AG09309 (cell line): Measurements from ENCODE around the gene TLE1.
"Not testable (repeated sequence)": the region's sequence is repeated elsewhere in the genome, so short reads cannot be mapped to it uniquely, and the experiment has no call there.

Source experiments
- DNase-seq: peaks from one replicate; pipeline ENCODE4 v3.0.0-alpha.2; 2010; ENCODE audit warnings: low read depth
- H3K4me3 ChIP-seq: 2 replicates; pipeline ENCODE4 v1.5.1; 2011; ENCODE audit warnings: mild to moderate bottlenecking, low read depth, low read length, moderate library complexity; ENCODE audit not compliant: control insufficient read depth
- CTCF ChIP-seq: IDR thresholded peaks from 2 replicates; pipeline ENCODE4 v1.5.1; 2011; ENCODE audit warnings: mild to moderate bottlenecking, low read depth, low read length, inconsistent platforms; ENCODE audit not compliant: insufficient read depth, control insufficient read depth; ENCODE audit errors: missing control alignments

TLE1 gene

GRCh38 chr9:81596679-81597418, 92.5 kb downstream of the TLE1 start:
- no peak overlapping the region for H3K4me3 ChIP-seq
- DNase-seq: no peak
- TF ChIP-seq CTCF: no peak

GRCh38 chr9:81595887-81596543, 93.3 kb downstream of the TLE1 start:
- DNase-seq: no peak
- no peak for TF ChIP-seq CTCF
- H3K4me3 ChIP-seq: no peak overlapping the region

DNA sequence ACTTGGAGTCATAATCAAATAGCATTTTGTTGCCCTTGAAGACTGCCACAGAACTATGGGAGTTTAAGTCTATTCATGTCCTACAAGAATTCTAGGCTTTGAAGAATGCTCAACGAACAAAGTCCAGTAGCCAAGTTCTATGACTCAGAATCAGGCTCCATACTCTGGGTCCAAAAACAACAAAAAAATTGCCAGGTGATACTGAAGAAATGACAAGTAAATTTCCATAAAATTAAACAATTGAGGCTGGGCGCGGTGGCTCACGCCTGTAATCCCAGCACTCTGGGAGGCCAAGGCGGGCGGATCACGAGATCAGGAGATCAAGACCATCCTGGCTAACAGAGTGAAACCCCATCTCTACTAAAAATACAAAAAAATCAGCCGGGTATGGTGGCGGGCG, 94.1 kb downstream of the TLE1 start:
- not testable (repeated sequence) for DNase-seq, H3K4me3 ChIP-seq

GRCh38 chr9:81594415-81594814, 94.9 kb downstream of the TLE1 start:
- H3K4me3 ChIP-seq: no peak overlapping the region
- no peak for TF ChIP-seq CTCF
- no peak for DNase-seq

DNA sequence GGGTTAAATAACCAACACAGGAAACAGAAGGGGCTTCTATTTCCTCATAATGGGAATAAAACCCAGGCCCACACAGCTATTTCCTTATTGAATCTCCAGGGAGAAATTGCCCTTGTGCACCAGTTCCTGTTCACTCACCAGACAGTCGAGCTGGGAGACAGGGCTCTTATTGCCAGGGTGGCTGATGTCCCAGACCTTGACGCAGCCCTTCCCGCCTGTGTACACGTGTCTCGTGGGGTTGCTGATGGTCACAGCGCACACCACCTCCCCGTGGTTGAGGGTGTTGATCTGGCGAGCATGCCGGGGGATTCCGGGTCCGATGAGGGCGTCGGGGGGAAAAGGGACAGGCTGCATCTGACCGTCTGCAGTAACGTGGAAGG, 96.5 kb downstream of the TLE1 start:
- DNase-seq: no peak
- H3K4me3 ChIP-seq: no peak overlapping the region
- no peak for TF ChIP-seq CTCF

- no peak for DNase-seq
- no peak overlapping the region for H3K4me3 ChIP-seq
- TF ChIP-seq CTCF: no peak
These were observed 97.6 kb downstream of the TLE1 start for GRCh38 chr9:81591791-81592190.

- H3K4me3 ChIP-seq: no peak overlapping the region
- DNase-seq: no peak
- TF ChIP-seq CTCF: no peak
These were observed 98.7 kb downstream of the TLE1 start for GRCh38 chr9:81590688-81591087.
